Ishikawa (cell line): ENCODE data around the gene GRIA2.

Experiments
- CEBPB ChIP-seq: IDR thresholded peaks from 2 replicates; pipeline ENCODE4 v1.6.1; 2012
- CREB1 ChIP-seq: IDR thresholded peaks from 2 replicates; pipeline ENCODE4 v1.6.1; 2012; ENCODE audit warnings: low read depth
- EGR1 ChIP-seq: IDR thresholded peaks from 2 replicates; pipeline ENCODE4 v1.6.1; 2012
- EP300 ChIP-seq: IDR thresholded peaks from 2 replicates; pipeline ENCODE4 v1.6.1; 2012; ENCODE audit warnings: borderline replicate concordance
- FOXM1 ChIP-seq: IDR thresholded peaks from 2 replicates; pipeline ENCODE4 v1.6.1; 2012; ENCODE audit warnings: low read depth, borderline replicate concordance
- MAX ChIP-seq: IDR thresholded peaks from 2 replicates; pipeline ENCODE4 v1.6.1; 2012
- NFIC ChIP-seq: IDR thresholded peaks from 2 replicates; pipeline ENCODE4 v1.6.1; 2012
- RAD21 ChIP-seq: IDR thresholded peaks from 2 replicates; pipeline ENCODE4 v1.6.1; 2012; ENCODE audit warnings: low read depth
- REST ChIP-seq: IDR thresholded peaks from 2 replicates; pipeline ENCODE4 v1.6.1; 2012; ENCODE audit warnings: low read depth, mild to moderate bottlenecking
- TAF1 ChIP-seq: IDR thresholded peaks from 2 replicates; pipeline ENCODE4 v1.6.1; 2012; ENCODE audit warnings: low read depth, mild to moderate bottlenecking
- TCF12 ChIP-seq: IDR thresholded peaks from 2 replicates; pipeline ENCODE4 v1.6.1; 2012; ENCODE audit warnings: low read depth
- TEAD4 ChIP-seq: IDR thresholded peaks from 2 replicates; pipeline ENCODE4 v1.6.1; 2012
- YY1 ChIP-seq: IDR thresholded peaks from 2 replicates; pipeline ENCODE4 v1.6.1; 2012; ENCODE audit warnings: low read depth
- ZBTB7A ChIP-seq: IDR thresholded peaks from 2 replicates; pipeline ENCODE4 v1.6.1; 2012; ENCODE audit warnings: low read depth
- TF ChIP-seq, protein P1 (sequence below): IDR thresholded peaks from 2 replicates; pipeline ENCODE4 v1.6.1; 2012

GRIA2 gene

DNA sequence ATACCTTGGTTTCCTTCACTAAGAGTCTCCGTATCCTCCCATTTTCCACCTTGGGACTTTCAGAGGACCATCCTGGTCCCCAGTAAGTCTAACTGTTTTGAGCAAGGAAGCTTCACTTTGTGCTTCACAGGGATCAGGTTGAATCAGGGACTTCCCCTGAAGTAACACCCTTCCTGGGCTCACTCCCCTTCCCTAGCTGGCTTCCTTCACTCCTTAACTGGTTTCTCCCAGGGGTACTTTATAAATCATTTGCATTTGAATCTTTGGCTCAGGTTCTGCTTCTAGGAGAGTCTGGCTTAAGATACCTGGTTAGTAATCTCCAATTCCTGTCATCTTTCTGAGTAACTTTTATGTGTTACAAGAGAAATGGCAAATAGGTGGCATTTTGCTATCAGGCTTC is 24.5 kb upstream of the GRIA2 start:
- no peak for TF ChIP-seq MAX
- no peak for TF ChIP-seq FOXM1
- no peak for TF ChIP-seq TAF1
- TF ChIP-seq REST = no peak
- no peak for TF ChIP-seq CEBPB
- TF ChIP-seq NFIC = no peak
- no peak for TF ChIP-seq ZBTB7A
- no peak for TF ChIP-seq TCF12
- no peak for TF ChIP-seq EGR1
- no peak for TF ChIP-seq RAD21
- TF ChIP-seq, protein P1, sequence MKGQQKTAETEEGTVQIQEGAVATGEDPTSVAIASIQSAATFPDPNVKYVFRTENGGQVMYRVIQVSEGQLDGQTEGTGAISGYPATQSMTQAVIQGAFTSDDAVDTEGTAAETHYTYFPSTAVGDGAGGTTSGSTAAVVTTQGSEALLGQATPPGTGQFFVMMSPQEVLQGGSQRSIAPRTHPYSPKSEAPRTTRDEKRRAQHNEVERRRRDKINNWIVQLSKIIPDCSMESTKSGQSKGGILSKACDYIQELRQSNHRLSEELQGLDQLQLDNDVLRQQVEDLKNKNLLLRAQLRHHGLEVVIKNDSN = no peak
- no peak for TF ChIP-seq TEAD4
- no peak for TF ChIP-seq YY1
- TF ChIP-seq CREB1 = no peak

- TF ChIP-seq RAD21 (peak; percentile 55), EGR1 (no peak)
These were observed 15.8 kb upstream of the GRIA2 start for GRCh38 chr4:157204634-157205244.

DNA sequence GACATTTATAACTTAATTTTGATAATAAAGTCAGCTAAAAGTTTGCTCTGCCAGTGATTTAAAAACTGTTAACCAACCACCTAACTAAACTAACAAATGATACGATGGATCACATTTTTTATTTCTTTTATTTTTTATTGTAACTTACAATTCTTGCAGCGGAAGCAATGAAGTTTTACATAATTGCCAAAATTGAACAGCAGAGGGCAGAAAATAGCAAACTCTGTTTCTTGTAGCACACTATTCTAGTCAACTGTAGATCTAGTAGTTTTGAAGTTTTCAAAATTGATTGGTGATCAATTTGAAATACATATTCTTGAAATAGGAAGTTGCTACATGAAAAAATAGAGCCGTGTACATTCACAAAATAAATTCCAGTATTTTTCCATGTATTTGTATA is 2.8 kb upstream of the GRIA2 start:
- TF ChIP-seq RAD21 = peak; percentile 66
- no peak for TF ChIP-seq TCF12

- TF ChIP-seq EGR1 = no peak
- no peak for TF ChIP-seq REST
- TF ChIP-seq, protein P1 = no peak
- no peak for TF ChIP-seq TCF12
- TF ChIP-seq MAX = no peak; the same call in 1 of the 2 replicates
- no peak for TF ChIP-seq TEAD4
- no peak; the same call in 1 of the 2 replicates for TF ChIP-seq YY1
- no peak for TF ChIP-seq CEBPB
- no peak for TF ChIP-seq RAD21
These were observed 687 bp upstream of the GRIA2 start for GRCh38 chr4:157219711-157220370.

- no peak for TF ChIP-seq TAF1
- TF ChIP-seq NFIC = no peak
- TF ChIP-seq CREB1 = no peak
- no peak for TF ChIP-seq TEAD4
- no peak for TF ChIP-seq YY1
- TF ChIP-seq TCF12 = no peak
- no peak for TF ChIP-seq RAD21
- no peak for TF ChIP-seq ZBTB7A
- no peak for TF ChIP-seq CEBPB
- TF ChIP-seq EP300 = no peak
- TF ChIP-seq REST = no peak
- TF ChIP-seq, protein P1 = no peak
- TF ChIP-seq EGR1 = no peak
- no peak for TF ChIP-seq FOXM1
- no peak for TF ChIP-seq MAX
These were observed 932 bp downstream of the GRIA2 start for GRCh38 chr4:157221426-157221894.
